ENCODE data around the gene FIBP.

Gene FIBP

DNA sequence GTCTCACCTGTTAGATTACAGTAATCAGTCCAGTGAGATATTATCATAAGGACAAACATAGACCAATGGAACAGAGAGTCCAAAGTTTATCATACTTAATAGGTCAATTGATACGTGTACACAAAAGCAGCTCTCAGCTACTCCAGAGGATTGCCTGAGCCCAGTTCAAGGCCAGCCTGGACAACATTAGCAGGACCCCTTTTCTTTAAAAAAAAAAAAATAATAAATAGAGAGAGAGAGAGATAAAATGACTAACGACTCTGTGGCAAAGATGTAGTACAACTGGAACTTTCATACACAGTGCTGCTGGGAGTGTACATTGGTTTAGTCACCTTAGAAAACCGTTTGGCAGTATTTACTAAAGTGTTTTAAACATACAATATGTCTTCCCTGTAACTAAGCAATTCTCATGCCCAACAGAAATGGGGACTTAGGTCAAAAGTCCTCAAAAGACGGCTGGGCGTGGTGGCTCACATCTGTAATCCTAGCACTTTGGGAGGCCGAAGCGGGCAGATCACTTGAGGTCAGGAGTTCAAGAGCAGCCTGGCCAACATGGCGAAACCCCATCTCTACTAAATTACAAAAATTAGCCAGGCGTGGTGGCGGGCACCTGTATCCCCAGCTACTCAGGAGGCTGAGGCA is 43.9 kb downstream of the FIBP start:
- DNase-seq (ENCODE audit: low spot score) = no peak

DNA sequence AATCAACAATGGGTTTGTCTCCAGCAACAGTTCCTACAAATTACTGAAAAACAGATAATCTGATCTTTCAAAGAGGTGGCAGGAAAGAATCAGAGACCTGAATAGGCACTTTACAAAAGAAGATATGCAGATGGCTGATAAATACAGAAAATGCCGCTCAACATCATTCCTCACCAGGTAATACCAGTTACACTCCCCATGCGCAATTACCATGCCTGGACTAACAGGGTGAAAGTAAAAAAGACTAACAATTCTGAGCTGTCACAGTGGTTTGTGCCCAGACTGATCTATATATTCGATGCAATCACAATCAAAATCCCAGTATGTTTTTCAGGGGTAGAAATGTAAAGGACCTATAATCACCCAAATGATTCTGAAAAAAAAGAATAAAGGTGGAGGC is 44.5 kb downstream of the FIBP start:
- DNase-seq (ENCODE audit: low spot score) = no peak

DNA sequence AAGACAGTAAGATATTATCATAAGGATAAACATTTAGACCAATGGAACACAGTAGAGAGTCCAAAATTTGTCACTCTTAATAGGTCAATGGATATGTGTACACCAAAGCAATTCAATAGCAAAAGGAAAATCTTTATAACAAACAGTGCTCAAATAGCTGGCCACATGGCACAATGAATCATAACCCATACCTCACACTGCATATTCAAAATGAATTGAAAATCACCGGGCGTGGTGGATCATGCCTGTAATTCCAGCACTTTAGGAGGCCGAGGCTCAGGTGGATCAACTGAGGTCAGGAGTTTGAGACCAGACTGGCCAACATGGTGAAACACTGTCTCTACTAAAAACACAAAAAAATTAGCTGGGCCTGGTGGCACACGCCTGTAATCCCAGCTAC is 46.1 kb downstream of the FIBP start:
- no peak for DNase-seq (ENCODE audit: low spot score)

DNA sequence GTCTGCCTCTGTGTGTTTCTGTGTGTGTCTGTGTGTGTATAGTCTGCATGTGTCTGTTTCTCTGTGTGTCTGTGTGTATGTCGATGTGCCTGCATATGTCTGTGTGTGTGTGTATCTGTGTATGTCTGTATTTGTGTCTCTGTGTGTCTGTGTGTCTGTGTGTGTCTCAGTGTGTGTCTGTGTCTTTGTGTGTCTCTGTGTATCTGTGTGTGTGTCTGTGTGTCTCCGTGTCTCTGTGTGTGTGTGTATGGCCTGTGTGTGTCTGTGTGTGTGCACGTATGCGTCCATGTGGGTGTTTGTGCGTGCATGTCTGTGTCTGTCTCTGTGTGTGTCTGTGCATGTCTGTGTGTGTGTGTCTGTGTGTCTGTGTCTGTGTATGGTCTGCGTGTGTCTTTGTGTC is 54.1 kb downstream of the FIBP start:
- DNase-seq (ENCODE audit: low spot score) = no peak
